Iris pigment epithelial cell (primary cell): Measurements from ENCODE around the gene DMD.

Experiments used
- DNase-seq: peaks from one replicate; pipeline ENCODE4 v3.0.0-alpha.2; 2011; ENCODE audit warnings: low read depth

Gene DMD

DNA sequence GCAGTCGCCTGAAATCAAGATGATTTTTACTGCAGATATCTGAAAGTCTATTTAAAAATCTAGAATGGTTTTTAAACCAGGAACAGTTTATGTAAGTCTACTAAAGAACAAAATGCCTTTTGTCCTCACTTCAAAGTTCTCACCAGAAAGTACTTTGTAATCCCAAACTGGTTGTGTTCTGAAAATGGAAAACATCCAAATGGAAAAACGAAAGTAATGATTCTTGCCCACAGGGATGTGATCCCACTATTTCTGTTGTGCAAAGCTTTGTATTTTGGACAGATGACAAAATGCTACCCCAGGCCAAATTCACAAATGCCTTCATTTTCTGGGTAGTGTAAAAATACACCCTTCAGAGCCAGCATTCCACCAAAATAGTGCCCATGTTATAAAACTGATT lies 1874.0 kb downstream of the DMD start:
- no peak for DNase-seq

DNA sequence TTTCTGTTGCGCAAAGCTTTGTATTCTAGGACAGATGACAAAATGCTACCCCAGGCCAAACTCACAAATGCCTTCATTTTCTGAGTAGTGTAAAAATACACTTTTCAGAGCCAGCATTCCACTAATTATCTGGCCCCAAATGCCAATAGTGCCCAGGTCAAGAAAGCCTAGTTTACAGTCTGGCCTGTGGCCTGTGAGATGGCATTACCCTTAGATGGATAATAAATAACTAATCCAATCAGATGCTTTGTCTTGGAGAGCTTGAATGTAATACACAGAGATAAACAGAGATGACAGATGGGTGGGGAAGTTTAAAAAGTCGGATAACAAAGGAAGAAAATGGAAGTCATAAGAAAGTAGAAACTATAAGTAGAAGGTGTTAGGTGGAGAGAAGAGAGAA lies 1874.9 kb downstream of the DMD start:
- DNase-seq: no peak

DNA sequence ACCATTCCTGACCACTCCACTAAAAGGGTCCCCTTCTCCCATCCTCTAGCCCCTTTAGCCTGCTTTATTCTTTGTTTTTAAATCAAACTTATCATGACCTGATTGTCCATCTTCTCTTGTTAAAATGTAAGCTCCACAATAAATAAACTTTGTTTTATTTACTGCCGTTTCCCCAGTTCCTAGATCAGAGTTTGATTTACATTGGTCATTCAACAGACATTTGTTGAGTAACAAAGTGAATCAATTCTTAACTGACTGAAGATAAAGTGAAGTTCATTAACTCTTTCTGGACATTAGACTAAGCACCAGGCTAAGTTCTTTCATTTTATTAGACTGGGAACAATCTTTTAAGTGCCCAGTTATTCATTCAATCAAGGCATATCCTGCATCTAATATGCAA lies 1876.4 kb downstream of the DMD start:
- no peak for DNase-seq

DNA sequence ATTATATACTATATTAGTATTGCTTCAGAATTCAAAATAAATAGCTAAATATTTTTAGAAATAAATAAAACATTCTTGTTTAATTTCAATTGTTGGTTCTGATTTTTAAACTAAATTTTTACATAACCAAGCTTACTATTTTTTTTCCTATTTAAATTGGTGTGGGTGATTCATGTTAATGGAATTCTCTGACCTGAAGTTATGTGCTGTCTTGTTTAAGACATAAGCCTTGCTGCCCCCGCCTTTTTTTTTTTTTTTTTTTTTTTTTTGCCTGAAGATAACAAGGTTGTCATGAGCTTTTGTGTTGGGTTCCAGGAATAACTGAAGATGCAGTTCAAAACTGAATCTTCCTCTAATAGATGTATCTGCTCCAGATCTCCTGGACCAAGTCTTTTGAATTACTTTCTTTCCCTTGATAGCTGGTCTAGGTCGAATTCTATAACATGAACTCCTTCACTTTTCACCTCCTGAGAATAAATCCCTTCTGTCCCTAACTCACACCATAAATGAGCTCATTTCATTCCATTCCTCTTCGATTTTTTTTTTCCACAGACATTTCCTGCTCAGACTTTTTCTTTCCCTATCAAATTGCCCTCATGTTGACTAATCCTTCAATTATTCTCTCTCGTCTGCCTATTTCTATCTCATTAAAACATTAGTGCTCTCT lies 1878.1 kb downstream of the DMD start:
- peak; percentile 85 for DNase-seq

DNA sequence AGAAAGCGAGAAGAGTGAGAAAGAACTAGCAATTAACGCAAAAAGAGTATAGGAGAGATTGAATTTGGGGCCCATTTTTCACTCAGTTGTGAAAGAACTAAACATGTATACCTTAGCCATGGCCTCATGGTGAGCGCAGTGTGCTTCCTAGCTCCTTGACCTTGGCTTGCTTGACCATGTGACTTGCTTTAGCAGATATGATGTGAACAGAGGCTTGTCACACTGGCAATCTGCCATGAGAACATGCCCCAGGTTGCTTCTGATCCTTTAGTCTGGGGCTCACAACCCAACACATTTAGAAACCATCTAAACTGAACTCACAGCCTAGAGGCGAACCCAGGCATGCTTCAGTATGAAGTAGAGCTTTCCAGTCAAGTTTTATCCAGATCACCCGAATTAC lies 1879.4 kb downstream of the DMD start:
- DNase-seq: peak; percentile 57

DNA sequence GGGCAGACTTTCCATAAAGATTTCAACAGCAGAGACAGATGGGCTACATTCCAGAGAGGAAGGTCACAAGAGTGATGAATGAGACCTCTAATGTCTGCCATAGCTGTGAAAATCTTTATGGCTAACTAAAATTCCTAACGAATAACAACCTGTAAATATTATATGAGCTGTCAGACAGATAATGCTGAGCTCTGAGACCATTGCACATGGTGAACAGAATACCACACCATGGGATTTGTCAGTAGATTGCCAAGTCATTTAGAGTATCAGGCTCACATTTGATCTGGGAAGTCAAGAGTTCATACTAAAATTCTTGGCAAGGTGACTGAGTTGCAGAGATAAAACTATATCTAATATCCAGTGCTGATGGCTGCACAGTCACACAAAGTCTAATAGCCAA lies 1880.3 kb downstream of the DMD start:
- DNase-seq: no peak

DNA sequence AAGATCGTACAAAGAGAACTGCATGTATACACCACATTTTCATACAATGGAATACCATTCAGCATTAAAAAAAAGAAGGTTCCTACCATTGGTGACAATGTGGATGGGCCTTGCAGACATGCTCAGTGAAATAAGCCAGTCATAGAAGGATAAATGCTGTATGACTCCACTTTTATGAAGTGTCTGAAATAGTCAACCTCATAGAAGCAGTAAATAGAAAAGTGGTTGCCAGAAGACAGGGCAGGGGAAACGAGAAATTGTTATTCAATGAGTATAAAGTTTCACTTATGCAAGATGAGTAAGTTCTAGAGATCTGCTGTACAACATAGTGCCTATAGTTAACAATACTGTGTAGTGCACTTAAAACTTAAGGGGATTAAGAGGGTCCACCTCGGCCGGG lies 1882.1 kb downstream of the DMD start:
- no peak for DNase-seq

DNA sequence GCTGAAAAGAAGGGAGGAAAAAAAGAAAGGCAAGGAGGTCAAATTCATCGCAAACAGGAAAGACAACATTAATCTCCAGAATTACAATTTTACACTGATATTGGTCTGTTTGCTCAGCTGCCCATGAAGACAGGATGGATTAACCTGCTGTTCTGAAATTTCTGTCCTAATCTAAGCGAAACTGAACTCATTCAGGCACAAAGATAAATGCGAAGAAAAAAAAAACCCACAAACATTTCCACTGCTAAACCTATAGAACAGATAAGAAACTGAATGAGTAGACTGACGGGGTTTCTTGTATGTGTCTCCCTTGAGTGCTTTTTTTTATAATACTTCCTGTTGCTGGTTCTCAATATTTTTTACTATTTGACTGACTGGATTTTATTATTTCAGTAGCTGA lies 1887.7 kb downstream of the DMD start:
- DNase-seq: no peak

DNA sequence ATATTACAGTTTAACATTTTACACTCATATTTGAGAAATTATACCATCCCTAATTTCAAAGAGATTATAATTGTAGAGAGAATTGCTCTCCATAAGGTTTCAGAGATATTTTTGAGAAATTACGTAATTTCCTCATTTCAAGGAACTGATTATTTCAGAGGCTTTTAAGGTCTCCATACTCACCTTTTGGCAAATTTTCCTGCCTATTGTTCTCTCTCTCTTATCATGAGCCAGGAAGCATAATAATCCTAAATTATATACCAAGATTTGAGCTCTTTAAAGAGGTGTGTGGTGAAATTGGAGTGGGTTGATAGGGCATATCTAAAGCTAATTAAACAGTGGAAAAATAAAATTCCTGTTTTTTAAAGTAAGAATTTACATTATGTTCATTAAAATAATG lies 1890.6 kb downstream of the DMD start:
- no peak for DNase-seq

DNA sequence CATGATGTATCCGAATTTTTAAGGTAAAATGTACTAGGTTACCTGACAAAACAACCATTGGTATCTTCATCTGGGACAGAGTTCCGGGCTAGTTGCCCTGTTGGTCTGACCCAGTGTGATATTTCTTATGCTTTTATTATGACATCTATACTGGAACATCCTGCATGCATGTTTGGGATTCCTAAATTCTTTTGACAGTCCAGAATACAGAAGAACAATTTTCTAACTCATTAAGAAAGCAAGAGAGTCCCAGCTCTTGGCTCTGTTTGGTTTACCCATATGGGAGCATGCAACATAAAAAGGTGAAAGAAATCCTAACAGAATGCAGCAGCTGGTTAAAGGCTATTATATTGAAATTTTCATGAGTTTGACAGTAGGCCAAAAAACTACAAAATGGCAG lies 1891.8 kb downstream of the DMD start:
- DNase-seq: no peak

DNA sequence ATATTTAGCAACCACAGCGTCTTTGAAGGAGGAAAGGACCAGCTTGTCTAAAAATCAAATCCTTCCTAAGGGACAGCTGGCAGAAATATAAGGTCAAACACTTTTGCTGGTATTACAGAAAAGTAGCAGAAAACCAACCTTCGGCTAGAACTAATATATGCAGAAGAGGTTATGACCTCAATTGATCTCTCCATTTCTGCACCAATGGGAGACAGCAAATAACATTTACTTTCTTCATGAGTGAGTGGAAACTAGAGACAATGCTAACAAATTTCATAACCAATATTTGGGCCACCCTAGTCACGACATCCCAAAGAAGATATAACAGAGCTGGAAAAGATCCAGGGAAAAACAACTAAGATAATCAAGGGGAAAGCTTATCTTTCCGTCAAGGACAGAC lies 1892.5 kb downstream of the DMD start:
- DNase-seq: no peak

DNA sequence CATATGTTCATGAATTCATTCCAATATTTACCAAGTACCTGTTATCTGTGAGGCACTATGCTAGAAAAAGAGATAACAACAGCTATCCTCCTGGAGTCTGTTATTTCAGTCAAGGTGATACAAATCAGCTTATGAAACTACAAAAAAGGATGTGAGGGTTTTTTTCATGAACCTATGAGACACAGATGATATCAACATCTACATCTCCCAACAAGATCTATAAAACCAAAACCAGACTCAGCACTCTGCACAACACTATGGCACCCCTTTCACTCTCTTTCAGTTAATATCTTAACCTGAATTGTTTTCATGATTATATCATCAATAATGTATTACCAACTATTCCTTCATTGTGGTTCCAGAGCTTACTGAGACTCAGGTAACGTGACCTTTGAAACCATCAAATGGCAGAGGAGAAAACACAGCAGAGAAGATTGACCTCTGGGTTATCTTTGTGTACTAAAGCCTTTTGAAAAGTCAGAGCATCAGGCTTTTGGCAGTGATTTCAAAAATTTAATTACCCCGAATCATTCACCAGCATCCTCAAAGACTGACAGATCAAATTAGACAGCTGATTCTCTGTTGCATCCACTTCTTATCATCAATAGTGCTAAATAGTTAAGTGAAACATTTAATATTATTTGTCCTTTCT lies 1894.9 kb downstream of the DMD start:
- no peak for DNase-seq

DNA sequence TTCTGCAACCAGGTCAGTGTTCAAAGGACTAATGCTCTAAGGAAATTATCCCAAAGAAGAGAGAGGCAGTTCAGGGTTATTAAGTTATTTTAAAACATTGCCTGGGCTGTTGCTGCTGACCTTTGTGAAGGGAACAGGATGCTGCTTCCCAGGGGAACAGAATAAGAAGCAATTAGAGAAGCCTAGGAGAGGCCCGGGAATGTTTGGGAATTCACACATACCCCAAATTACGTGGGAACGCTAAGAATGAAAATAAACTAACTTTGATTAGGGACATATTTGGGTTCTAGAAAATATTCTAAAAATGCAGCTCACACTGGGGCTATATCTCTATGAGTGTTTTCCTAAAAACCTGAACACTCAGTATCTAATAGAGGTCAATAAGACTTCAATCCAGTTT lies 1896.4 kb downstream of the DMD start:
- DNase-seq: no peak

DNA sequence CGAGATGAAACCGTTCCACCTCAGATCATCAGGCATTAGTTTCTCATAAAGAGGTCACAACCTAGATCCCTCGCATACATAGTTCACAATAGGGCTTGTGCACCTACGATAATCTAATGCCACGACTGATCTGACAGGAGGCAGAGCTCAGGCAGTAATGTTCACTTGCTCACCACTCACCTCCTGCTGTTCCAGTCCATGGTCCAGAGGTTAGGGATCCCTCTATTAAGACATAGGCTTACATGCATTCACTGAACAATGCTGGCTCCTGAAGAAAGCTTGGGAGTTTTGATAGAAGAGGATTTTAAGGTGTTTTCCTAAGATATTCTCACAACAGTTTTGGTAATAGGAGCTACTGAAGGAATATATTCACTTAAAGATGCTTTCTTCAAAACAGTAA lies 1903.4 kb downstream of the DMD start:
- no peak for DNase-seq

DNA sequence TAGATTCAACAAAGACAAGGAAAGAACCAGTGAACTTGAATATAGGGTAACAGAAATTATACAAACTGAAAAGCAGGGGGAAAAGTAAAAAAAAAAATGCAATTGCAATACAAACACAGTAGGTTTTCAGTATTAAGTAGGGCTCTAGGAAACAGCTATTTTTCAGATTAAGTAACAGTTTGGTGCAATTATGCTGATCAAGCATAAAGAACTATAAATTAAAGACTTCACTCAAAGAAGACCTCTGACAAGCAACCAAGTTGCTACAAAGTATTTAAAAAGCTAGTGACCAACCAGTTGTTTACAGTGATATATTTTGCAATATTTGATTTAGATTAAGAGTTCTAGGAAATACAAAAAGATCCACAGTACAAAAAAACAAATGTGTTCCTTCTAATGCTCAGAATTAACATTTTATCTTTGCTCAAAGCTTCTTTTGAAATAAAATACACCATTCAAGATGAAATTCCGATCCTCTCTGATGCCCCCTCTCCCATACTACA lies 1908.7 kb downstream of the DMD start:
- DNase-seq: no peak

DNA sequence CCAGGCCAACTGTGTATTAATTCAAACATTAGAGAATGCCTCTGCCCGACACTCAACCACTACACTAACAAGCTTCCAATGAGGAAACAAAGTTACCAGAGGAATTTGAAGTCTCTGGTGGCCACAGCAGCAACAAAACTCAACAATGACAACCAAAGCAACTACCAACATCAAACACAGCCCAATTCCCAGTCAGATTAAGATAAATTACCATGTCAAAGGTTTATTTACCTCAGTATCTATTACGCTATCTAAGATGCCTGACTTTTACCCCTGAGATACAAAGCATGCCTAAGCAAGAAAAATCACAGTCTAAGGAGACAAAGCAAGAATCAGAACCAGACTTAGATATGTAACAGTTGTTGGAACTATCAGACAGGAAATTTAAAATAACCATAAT lies 1909.4 kb downstream of the DMD start:
- DNase-seq: no peak

DNA sequence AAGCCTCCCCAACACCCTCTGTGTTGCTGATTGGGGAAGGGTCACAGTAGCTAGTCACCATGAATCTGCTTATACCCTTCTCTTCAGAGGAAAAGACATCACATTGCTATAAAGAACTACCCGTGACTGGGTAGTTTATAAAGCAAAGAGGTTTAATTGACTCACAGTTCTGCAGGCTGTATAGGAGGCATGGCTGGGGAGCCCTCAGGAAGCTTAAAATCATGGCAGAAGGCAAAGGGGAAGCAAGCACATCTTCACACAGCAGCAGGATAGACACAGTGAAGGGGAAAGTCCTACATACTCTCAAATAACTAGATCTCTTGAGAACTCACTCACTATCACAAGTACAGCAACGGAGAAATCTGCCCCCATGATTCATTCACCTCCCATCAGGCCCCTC lies 1910.1 kb downstream of the DMD start:
- no peak for DNase-seq

DNA sequence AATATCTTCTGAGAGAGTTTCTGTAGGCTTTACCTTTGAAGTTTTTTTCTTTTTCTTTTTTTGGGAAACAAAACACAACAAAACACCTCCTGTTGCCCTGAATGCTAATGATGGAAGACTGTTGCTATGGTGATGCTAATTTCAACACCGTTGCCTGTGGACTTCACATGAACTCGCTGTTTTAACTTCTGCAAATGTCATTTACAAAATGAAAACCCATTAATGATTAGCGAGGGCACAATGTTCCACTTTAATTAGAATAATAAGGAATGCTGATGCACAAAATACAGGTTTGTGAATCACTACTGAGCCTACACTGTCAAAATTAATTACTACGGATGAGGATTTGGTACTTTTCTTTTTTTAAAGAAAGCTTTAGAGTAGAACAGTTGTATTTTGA lies 1912.4 kb downstream of the DMD start:
- no peak for DNase-seq

DNA sequence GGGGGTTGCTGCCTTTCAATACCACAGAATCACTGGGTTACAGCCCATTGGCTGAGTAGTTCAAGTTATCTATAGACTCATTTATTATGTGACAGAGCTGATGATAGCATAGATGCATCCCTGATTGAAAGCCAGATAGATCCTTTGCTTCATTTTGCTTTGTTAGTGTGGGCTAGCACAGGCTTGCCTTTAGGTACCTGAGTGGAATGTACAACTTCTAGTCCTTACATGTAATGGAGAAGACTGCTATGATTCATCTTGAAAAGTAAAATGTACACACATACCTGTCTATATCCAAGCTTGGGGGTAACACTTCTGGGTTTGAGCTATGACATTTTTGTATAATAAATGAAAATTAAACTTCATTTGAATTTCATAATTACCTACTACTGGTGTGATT lies 1913.5 kb downstream of the DMD start:
- DNase-seq: no peak

DNA sequence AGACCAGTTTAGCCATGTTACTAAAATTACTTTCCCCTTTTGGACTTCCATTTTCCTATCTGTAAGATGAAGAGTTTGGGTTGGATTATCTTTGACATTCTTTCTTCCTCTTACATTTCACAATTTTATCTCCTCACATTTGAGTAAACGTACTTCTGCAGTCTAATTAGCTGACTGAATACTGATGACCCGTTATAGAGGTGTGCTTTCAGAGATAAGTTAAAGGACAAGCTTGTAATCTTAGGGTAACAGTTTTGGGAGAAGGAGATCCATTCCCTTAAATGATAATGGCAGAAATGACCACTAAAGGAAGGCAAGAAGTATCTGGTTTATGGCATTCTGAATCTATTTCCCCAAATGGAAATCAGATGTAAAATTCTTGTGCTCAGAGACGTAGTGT lies 1916.9 kb downstream of the DMD start:
- no peak for DNase-seq

DNA sequence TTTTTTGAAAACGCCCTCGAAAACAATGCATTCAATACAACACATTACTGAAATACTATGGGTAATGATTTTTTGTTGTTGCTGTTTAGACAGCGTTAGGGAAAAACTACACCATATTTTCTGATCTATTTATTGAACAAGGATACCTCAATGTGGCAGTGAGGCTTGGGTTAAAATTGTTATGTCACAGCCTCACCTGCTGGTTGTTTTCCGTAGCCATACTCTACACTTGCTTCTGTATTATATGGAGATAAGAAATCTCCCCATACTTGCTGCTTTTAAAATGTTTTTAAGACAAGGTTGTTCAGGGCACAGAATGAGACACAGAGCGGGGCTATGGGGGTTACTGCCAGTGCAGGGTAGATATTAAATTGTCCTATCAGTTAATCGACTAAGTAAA lies 1917.9 kb downstream of the DMD start:
- DNase-seq: no peak

DNA sequence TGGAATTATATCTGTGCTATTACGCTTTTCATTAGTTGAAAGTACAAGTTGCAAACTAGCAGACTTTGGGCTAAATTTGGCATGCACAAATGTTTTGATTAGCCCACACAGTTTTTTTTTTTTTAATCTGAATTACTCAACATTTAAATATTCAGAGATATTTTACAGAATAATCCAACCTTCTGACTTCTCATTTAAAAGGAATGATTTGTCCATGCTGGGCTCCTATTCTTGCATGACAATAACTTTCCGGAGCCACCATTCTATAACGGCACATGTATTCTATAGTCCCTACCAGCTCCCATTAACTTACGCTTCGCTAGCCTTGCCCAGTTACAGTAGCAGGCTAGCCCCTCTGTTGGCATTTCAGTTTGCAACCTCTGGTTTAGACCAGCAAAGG lies 1920.2 kb downstream of the DMD start:
- peak; percentile 16 for DNase-seq

DNA sequence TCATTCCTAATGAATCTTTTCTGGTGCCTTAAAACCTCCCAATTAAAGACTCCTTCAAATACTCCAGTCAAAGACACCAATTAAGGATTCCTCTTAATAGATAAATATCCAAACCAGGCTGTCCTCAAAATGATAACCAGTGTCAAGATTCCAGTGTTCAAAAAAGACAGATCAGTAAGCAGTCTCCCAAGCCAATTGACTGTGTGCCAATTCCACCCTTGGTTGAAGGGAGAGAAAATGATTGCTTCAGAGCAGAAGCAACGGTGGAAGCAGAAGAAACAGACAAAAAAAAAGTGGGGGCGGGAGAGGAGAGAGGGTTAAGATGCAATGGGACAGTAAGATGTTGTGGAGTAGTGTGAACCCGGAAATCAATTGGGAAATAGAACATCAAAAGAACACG lies 1923.5 kb downstream of the DMD start:
- DNase-seq: peak; percentile 55

DNA sequence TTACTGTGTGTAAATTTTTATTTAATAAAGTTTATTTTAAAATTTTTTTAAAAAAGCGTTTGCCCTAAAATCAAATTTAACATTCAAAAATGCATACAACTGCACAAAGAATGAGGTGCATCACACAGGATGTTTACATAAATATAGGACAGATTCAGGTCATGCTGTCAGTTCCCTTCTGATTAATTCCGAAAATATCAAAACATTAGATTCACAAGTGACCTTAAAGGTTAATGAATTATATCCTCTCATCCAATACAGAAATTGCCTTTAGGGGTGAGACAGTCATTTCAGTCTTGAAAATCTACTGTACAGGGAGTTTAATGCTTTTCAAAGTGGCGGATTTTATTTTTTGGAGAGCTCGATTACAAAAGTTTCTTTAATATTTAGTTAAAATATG lies 1930.8 kb downstream of the DMD start:
- peak; percentile 5 for DNase-seq
